ENCODE data around the gene CCNL2. TPM values are rescaled to one million over a fixed set of nuclear protein-coding genes. Genes with fewer than 3 reads are reported as not detected.
A peak's percentile ranks its signal among the peaks of the same experiment; 100 is the strongest.

The CCNL2 gene
- total and polyA plus RNA-seq, 2 of the 13 experiments (the other 11 are each of a cell fraction or from before 2014, with no cell fraction given) = 105 to 340 TPM

GRCh38 chr1:1371746-1372711 lies 27.1 kb downstream of the CCNL2 start (continued):
- TF ChIP-seq ZNF770 (CRISPR knock-in tag; IDR thresholded peaks at IDR 0.05) (no peak), MTERF4 (CRISPR knock-in tag; IDR thresholded peaks at IDR 0.05) (no peak), ZNF501 (CRISPR knock-in tag; IDR thresholded peaks at IDR 0.05) (0 out of 2 replicates have a peak, but pooled peaks have one; percentile 45), CHD2 (IDR thresholded peaks at IDR 0.05; ENCODE audit: low read depth, low read length) (no peak), MTA1 (CRISPR knock-in tag; IDR thresholded peaks at IDR 0.05; ENCODE audit: borderline replicate concordance) (0 out of 2 replicates have a peak, but pooled peaks have one; percentile 59), ZNF878 (CRISPR knock-in tag; IDR thresholded peaks at IDR 0.05) (no peak), GABPA (IDR thresholded peaks at IDR 0.05; ENCODE audit: low read depth, low read length) (no peak), GABPA (CRISPR knock-in tag; IDR thresholded peaks at IDR 0.05; ENCODE audit: low read depth) (peak; percentile 57), ETV5 (CRISPR knock-in tag; IDR thresholded peaks at IDR 0.05; ENCODE audit: borderline replicate concordance) (0 out of 2 replicates have a peak, but pooled peaks have one; percentile 33), KDM3A (CRISPR knock-in tag; IDR thresholded peaks at IDR 0.05; ENCODE audit: low read depth) (peak; percentile 23; the same call in 1 of the 2 replicates), ZNF367 (CRISPR knock-in tag; IDR thresholded peaks at IDR 0.05; ENCODE audit: borderline replicate concordance) (no peak), ZNF547 (CRISPR knock-in tag; IDR thresholded peaks at IDR 0.05) (0 out of 2 replicates have a peak, but pooled peaks have one; percentile 21), PATZ1 (CRISPR knock-in tag; IDR thresholded peaks at IDR 0.05) (peak; percentile 63; the same call in 1 of the 2 replicates), RAD21 (CRISPR knock-in tag; IDR thresholded peaks at IDR 0.05) (peak; percentile 86), PHF21A (CRISPR knock-in tag; IDR thresholded peaks at IDR 0.05) (0 out of 2 replicates have a peak, but pooled peaks have one; percentile 14), KLF16 (CRISPR knock-in tag; IDR thresholded peaks at IDR 0.05) (0 out of 4 replicates have a peak, but pooled peaks of 1 of the 2 experiments have one; percentile 30), ZNF333 (CRISPR knock-in tag; IDR thresholded peaks at IDR 0.05; ENCODE audit: borderline replicate concordance) (no peak), GABPB1 (CRISPR knock-in tag; IDR thresholded peaks at IDR 0.05) (peak; percentile 61; the same call in 1 of the 2 replicates), TP53 (CRISPR knock-in tag; conservative IDR thresholded peaks at IDR 0.05) (0 out of 2 replicates have a peak, but pooled peaks have one; percentile 43), TEAD3 (CRISPR knock-in tag; optimal IDR thresholded peaks at IDR 0.05; ENCODE audit: borderline replicate concordance) (no peak), TFAP4 (IDR thresholded peaks at IDR 0.05; ENCODE audit: borderline replicate concordance, low read depth) (peak; percentile 81; the same call in 1 of the 2 replicates), IKZF5 (CRISPR knock-in tag; IDR thresholded peaks at IDR 0.05) (peak; percentile 22; the same call in 1 of the 2 replicates)
